Dermis blood vessel endothelial cell (primary cell): ENCODE data around the gene TNFRSF18. TPM values are rescaled to one million over a fixed set of nuclear protein-coding genes. Genes with fewer than 3 reads are reported as not detected.
A peak's percentile ranks its signal among the peaks of the same experiment; 100 is the strongest.

Experiments used
- DNase-seq: peaks from one replicate; pipeline ENCODE4 v3.0.0; 2010
- total RNA-seq: library from RNA; depleted of rRNA; stranded (reverse); fragments of >200 nt; gene quantifications from 2 replicates; pipeline ENCODE4 v1.2.3, GENCODE V29; 2014

TNFRSF18 gene
- total RNA-seq, 1 donor from 2014 or later, result 1.0 TPM

DNA sequence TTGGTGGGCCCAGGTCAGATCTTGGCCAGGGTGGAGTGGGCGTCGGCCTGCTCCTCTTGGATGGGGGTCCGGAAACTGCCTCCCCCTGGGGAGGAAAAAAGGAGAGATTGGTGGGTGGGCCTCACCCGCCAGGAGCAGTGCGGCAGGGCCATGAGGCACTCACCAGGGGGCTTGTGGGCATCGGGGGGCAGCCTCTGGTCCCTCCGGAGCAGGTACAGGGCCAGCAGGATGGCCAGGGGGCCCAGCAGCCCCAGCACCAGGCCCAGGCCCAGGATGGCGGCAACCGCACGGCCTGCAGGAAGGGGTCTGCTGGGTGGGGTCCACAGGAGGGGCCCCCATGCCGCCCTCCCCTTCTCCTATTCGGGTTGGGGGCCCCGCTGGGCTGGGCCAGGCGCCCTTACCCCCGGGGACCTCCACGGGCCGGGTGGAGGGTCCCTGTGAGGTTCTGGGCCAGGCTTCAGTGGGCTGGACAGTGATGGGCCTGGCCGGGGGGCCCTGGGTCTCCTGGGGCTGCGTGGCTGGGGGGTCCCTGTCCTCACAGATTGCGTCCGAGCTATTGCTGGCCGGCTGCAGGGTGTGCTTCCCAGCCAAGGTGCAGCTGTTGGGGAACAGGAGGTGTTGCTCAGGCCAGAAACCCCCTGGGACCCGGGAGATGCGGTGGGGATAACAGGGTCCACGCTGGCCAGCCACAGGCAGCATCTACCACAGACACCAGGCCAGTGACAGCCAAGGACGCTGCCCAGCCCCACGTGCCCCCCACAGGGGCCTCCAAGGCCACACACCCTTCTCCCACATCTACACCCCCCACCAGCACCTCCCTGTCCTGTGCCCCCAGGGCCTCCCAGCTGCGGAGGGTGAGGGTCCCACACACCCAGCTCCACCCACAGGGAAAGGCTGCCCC lies 5.4 kb upstream of the TNFRSF18 start:
- DNase-seq, result no peak

DNA sequence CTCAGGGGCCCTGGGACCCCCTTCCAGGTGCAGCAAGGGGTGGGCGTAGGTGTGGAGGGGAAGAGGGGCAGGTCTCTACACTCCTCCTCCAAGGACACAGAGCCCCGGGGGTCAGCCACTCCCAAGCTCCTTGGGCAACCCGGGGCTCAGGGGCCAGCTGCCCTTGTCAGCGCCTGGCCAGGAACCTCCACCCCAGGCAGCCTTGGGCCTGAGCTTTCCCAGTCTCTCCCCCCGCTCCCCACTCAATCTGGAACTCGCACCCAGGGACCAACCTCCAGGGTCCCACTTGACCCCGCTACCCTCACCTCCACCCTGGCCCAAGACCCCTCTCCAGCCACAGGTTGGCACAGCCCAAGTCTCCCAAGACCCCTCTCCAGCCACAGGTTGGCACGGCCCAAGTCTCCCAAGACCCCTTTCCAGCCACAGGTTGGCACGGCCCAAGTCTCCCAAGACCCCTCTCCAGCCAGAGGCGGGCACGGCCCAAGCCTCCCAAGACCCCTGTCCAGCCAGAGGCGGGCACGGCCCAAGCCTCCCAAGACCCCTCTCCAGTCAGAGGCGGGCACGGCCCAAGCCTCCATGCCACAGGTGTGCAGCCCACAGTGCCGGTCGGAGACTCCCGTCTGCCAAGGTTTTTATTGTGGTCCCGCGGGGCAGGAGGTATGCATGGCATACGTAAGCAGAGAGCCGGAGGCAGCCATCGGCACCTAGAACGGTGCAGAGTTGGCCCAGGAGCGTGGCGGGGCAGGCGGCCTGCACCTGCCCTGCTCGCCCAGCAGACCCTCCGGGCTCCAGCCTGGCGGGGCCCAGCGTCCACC lies 4.5 kb upstream of the TNFRSF18 start:
- DNase-seq, result no peak

DNA sequence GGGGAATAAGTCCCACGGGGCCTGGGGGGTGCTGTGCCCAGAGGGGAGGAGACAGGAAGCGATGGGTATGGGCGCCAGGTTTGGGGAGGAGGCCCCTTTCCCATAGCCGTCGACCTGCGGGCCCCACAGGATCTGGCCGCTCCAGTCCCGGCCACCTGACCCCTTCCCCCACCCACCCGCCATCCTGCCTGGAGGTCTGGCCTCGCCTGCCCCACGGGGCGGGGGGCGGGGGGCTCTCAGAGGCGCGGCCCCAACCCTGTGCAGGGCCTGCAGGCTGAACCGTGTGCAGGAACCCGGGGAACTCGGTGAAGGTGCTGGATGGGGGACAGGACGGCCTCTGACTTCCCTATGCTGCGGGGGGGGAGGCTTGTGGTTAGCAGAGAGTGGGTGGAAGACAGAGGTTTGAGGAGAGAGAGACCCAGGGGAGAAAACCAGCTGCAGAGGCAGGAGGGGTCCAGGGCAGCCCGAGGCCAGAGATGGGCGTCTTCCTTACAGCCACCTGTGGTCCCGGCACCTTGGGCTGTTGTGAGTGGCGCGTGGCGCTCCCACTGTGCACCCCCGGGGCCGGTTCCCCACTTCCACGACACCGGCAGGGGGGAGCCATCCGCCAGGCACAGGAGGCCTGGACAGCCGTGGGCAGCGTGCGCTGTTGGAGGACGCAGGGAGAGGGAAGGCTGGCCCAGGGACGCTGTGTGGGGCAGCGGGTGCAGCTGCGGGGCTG lies 2.5 kb upstream of the TNFRSF18 start:
- DNase-seq, result no peak

DNA sequence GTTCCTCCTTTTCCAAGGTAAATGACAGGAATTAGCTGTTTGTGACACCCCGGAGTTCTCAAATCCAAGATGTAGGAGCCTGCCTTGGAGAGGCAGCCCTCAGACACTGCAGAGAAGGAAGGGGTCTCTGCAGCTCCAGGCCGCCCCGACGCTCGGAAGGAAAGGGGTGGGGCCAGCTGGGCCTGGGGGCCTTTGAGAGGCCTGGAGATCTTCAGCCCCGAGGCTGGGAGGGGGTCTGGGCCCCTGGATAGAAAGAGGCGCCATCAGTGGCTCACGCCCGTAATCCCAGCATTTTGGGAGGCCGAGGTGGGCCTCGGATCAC lies 1.1 kb upstream of the TNFRSF18 start:
- no peak for DNase-seq

DNA sequence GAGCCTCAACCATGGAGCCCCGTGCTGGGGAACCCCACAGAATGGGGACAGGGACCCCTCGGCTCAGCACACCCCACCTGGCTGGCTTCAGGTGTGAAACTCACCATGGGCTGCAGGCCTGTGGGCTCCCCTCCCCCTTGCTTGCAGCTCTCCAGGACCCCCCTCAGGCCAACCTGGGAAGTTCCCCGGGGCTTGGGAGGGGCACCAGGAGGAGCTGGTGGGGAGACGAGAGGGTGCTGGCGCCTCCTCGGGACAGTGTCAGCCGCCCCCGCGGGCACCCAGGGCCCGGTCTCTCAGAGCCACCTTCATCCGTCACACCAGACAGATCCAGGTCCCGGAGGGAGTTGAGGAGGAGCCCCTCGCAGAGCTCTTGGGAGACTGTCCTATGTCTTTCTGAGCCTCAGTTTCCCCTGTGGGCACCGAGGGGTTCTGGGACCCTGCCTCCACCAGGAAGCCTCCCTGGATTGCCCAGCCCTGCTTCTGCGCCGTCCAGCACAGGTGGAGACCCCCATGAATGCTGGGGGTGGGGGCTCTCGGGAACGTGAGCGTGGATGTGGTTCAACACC lies 657 bp upstream of the TNFRSF18 start:
- no peak for DNase-seq

DNA sequence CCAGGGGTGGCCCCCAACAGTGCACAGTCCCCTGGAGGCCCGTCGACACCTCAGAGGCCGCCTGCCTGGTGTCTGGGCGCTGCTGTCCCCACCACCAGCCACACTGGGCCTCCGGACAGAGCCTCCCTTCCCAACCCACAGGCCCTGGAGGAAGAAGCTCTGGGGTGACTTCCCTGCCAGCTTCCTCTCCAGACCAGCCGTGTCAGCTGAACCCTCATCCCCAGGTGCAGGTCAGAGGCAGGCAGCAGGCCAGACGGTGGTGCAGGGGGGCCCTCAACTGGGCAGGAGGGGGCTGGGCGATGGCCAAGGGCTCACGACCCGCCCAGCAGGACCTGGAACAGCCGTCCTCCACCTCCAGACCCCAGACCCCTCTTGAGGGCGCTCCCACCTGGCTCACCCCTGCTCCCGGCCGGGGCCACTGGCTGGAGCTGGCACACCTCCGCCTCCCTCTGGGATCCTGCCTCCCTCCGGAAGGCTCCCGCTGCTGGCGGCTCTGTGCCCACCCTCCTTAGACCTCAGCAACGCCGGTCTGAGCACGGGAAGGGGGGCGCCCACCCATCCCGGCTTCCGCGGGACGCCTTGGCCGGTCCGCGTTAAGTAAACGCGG lies 520 bp downstream of the TNFRSF18 start:
- DNase-seq, result no peak

DNA sequence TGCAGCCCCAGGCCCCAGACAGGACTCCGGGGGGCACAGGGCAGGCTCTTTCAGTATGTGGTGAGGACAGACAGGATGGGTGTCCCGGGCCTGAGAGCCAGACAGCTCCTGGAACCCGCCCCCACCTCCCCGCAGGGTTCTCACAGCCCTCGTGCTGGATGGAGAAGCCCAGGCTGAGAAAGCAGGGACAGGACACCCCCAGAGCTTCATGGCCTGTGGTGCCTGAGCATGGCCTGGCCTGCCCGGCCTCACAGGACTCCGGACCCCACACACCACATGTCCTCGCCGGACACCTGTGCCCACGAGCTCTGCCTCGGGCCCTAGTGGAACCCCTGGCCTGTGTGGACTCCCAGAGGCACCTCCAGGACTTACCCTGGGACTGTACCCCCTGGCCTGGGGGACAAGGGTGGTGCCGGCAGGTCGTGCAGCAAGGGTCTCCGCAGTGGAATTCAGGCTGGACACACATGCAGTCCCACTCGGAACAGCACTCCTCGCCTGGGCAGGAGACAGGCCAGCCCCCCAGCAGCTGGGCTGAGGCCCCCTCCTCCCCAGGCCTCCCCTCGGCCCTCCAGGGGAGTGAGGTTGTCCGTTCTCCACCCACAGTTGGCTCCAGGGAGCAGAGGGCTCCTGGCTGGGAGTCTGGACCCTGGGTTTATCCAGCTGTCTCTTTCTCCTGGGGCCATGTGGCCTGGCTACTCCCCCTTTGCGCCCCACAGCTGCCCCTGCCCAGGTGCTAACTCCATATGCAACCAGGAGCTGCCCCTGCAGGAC lies 1.2 kb downstream of the TNFRSF18 start:
- DNase-seq, result no peak

DNA sequence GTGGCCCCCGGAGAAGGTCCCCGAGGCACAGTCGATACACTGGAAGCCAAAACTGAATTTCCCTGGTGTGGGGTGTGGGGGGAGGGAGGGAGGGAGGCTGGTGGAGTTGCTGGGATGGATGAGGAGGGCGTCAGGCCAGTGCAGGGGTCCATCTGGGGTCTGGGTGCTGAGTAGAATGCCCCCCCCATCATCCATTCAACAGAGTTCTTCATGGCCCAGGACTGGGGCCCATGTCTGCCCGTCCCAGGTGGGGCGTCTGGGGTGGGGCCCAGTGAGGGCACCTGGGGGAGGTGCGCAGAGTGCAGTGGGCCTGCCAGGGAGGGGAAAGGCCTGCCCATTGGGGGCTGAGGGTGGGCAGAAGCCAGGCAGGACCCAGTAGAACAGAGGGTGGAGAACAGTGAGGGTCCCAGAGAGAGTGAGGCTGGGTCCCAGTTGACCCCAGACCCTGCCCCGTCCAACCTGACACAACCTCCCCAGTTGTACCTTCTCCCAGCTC lies 1.9 kb downstream of the TNFRSF18 start:
- DNase-seq, result no peak

DNA sequence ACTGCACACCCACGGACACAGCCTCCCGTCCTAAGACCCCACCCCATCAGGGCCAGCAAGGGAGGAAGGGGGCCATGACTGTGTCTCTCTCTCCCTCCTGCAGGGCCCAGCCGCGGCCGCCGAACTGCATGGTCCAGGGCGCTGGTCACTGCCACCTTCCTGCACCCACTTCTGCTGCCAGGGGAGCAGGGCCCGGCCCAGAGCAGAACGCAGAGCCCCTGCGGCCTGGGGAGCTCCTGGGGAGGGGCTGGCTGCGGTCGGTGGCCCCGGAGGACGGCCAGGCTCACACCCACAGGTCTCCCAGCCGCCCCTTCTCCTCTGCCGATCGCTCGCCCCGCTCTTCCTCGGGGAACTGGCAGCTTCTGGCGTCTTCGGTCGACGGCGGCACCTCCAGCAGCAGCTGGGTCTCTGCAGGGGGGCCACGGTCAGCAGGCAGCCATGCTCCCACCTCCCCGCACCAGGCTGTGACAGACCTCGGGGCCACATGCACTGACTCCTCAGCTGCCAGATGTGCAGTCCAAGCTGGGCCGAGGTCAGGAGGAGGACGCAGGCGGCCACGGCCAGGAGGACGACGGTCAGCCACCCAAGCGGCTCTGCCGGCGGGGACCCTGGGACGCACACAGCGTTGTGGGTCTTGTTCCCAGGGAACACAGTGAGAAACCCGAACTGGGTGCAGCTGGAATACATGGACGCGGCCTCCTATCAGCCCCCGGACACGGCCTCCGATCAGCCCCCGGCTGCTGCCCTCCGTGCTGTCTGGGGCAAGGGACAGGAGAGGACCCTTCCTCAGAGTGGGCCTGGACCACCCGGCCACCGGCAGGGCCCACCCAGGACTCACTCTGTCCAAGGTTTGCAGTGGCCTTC lies 2.6 kb downstream of the TNFRSF18 start:
- no peak for DNase-seq

DNA sequence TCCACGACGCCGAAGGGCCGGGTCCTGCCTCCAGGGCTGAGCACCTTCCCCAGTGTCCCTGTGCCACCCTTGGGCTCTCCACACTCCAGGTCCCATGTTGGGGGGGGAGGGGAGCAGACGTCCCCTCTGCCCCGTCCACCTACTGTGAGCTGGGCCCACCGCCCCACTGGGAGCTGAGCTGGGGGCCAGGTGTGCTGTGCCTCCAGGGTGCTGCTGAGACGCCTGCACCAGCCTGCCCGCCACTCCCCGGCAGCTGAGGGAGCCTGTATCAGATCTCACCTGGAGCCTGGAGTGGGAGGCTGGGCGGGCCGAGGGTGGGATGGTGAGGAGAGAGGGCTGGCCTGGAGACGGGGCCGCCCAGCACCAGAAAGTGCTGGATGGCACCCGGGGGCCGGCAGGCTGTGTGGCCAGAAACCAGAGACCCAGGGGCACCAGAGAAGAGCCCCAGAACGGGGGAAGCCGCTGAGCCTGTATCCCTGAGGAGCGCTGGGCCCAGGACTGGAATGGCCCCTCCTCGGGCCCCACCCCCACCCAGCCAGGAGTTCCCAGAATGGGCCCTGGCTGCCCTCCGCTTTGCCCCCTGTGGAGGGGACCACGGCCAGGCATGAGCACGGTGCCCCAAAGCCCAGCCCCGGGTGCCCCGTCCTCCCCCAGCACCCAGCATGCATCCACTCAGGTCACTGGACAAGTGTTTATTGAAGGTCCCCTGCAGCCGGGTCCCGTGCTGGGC lies 3.4 kb downstream of the TNFRSF18 start:
- no peak for DNase-seq

DNA sequence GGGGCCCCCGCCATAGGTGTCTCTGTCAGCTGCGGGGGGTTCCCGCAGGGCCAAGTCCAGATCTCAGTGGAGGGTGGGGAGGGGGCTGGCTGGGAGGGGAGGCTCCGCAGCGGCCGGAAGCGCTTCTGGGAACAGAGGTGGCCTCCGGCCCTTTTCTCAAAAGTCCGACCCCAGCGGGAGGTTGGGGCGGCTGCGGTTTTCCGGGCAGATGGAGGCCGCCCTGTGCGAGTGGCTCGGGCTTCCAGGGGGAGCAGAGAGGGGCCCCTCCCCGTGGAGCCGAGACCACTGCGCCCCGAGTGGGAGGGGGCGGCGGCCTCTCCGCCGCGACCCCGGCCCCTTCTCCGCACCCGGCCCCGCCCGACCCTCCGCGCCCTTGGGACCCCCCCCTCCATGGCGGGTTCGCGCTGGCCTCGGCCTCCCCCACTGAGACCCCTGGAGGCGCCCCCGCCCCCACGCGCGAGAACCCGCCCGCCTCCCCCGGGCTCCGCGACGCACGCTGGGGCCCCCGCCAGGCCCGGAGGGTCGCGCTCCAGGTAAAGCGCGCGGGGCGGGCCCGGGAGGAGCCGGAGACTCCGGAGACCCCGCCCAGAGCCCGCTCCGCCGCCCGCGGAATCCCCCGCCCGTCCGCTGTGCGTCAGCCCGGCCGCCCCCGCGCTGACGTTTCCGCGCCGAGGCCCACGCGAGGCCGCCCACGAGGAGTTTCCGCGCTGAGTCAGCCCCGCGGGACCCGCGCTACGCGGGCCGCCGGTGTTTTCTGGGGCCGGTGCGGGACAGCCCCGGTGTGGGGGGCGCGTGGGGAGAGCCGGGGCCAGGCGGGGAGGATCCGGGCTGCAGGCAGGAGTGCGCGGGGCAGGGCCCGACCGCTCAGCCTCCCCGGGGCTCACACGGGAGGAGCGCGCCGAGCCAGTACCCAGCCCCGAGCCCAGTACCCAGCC lies 5.2 kb downstream of the TNFRSF18 start:
- DNase-seq, result peak; percentile 37

DNA sequence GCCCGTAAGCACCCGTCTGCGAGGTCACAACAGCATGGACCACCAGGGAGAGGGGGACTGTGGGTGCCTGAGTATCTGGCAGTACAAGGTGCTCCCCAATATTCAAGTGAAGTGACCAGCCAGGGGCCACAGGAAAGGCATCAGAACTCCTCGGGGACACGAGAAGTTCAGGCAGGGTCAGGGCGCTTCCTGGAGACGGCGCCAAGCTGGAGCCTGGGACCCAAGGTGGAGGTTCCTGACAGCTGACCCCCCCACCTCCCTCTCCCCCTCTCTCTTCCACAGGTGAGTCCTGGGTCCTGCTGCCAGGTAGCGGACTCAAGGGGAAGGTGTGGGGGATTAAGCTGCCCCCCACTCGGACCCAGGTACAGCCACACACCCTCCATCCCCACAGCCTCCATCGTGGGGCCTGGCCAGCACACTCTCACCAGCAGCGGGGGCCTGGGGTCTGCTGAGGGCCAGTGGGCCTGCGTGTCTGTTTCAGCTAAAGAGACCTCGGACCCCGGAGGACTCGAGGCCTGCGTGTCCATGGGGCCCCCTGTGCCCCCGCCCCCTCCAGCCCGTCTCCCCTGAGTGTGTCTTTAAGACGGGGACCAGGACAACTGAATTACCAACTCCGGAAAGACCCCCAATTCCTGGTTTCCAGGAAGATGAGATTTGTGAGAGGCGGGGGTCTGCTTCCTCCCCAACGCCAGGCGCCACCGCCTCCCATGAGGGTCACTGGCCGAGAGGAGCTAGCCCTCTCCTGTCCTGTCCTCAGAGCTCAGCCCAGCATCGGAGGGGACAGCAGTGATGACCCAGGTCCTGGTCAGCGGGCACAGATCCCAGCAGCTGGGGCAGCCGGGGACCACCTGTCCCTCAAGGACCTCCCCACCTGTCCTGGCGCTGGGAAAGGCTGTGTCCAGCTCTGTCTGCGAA lies 6.2 kb downstream of the TNFRSF18 start:
- no peak for DNase-seq

DNA sequence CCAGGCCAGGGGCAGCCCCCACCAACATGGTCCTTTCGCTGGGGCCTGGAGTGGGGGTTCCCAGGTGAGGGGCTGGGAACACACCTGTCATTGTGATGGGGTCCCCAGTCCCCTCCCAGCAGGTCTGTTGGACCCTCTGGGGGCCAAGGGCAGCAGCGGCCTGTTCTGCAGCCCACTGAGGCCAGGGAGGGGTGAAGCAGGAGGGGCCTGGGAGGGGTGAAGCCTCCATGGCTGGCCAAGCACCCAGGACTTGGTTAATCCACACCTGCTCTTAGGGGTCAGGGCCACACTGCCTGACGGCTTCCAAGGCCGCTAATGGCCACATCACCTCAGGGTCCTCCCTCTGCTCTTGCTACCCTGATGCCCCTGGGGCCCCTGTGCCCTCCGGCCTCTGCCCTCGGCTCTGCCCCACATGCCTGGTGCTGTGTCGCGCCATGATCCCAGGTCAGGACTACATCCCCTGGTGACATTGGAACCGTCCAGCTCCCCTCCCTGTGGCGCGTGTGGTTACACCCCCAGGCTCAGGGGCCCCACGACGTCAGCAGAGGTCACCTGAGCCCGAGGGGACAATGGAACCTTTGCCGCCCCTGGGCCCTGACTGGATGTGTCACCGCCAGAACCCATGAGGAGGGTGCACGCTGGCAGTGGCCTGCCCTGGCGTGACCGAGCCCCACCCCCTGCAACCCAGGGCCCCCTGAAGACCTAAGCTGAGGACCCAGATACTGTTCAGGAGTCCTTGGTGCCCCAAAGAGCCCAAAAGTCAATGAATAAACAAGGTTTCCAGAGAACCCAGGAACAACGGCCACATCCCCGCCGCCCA lies 7.0 kb downstream of the TNFRSF18 start:
- no peak for DNase-seq

DNA sequence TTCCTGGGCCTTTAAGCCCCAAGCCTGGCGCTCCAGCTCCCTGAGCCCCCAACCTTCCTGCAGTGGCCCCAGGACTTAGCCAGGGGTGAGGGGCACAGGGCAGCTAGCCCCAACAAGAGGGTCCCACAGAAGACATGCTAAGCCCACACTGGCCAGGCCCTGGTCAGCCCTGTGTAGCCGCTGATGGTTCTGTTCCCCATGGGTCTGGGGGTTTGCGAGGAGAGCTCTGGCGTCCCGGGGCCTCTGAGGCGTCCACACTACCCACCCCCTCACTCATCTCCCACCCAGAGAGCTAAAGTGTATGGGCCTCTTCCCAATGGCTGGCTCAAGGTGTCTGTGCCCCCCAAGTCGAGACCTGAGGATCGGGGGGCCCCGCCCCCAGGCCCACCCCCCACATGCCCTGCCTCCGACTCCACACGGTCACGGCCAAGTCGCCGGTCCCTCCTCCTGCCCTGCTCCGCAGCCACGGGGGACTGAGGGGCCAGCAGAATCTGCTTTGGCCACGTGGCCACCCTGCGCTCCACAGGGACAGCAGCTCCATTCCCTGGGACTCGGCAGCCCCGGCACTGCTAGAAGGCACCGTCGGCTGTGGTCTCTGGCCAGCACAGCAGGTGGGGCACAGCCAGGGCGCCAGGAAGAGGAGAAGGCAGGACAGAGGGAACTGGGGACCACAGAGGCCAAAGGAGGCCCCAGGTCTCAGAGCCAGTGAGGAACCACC lies 7.8 kb downstream of the TNFRSF18 start:
- DNase-seq, result no peak

DNA sequence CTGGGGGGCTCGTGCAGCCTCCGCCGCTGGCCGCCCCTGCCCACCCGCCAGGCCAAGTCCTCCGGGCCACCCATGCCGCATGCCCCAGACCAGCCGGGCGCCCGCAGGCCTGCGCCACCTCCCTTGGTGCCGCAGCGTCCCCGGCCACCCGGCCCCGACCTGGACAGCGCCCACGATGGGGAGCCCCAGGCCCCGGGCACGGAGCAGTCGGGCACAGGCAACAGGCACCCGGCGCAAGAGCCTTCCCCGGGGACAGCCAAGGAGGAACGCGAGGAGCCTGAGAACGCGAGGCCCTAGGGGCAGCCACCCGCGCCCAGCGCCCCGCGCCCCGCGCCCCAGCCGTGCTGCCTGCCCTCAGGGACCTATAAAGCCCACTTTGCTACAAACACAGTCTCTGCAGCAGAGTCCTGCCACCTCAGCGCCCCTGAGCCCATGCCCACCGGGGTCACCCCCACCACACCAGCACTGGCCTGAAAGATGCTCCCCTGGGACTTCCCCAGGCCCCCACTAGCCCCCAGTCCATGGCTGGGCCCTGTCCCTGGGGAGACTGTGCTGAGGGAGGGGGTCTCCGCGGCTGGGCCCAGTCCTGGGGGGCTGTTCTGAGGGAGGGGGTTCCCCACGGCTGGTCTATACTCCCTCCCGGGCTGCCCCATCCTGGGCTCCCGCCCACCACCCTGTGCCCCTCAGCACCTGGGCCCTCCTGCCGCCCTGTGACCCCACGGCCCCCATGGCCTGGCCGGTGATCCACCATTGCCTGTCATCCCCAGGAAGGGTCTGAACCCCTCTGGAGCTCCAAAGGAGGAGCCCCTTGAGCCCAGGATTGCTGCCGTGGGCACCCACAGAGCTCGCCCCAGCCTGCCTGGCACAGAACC lies 8.6 kb downstream of the TNFRSF18 start:
- DNase-seq, result no peak
